NCI-H2227 (cell line): Measurements from ENCODE around the gene BLNK.

Experiments used
- DNase-seq: peaks from one replicate; lab custom pipeline; 2025; ENCODE audit not compliant: unreplicated experiment; lab: John Stamatoyannopoulos, UW

Gene BLNK

DNA sequence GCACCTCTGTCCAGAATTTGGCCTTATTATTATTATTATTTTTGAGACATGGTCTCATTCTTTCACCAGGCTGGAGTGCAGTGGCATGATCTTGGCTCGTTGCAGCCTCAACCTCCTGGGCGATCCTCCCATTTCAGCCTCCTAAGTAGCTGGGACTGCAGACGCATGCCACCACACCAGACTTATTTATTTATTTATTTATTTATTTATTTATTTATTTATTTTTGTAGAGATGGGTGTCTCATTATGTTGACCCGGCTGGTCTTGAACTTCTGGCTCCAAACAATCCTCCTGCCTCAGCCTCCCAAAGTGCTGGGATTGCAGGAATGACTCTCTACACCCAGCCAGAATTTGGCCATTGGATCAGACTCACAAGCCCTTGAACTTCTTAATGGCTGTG, 6.4 kb downstream of the BLNK start:
- no peak for DNase-seq

DNA sequence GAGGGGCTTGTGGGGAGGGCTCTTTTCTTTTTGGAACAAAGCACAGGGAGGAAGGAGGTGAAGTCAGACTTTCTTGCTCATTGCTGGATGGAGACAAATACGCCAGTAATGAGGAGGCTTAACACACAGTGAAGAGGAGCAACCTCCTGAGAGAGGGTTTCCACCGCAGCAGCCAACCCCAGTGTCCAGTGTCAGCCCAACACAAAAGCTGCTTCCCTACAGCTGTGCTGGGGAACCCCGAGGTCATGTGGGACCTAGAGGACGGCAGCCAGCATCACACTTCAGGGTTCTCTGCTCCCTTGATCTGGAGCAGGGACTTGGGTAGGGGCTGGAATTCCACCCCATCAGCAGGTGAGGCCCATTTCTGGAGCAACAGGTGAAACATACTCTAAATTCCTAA, 7.7 kb downstream of the BLNK start:
- DNase-seq = no peak

DNA sequence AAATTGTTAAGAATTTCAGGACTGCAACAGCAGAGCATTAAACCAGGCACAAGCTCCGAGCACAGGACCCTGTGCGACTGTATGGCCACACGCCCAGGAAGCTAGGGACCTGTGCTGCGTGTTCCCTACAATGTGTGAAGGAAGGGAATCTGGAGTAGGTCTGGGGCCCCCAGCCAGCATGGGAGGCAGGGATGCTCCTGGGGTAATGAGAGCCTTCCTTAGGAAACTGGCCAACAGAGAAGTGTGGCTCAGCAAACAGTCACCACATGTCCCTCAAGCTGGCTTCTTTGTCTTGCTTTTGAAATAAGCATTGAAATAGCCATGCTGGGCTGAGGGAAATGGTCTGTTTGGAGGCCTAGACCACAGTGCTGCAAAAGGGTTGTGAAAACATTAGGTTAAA, 8.2 kb downstream of the BLNK start:
- DNase-seq = no peak

DNA sequence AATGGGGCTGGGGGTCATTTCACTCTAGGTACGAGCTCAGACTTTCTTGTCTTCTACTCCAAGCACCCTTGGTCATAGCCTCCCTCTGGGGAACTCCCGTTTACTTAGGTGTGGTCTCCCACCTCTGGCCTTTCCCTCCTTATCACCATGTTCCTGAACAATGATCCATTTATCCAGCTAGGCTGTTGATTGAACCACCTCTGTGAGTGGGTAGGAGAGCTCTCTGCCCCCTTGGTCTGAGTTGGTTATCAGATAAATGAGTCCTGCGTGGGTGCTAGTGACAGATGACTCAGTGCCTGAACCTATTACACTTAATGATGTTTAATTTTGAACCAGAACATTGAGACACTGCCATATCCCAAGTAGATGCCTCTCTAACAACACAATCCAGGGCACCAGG, 9.4 kb downstream of the BLNK start:
- DNase-seq = no peak

DNA sequence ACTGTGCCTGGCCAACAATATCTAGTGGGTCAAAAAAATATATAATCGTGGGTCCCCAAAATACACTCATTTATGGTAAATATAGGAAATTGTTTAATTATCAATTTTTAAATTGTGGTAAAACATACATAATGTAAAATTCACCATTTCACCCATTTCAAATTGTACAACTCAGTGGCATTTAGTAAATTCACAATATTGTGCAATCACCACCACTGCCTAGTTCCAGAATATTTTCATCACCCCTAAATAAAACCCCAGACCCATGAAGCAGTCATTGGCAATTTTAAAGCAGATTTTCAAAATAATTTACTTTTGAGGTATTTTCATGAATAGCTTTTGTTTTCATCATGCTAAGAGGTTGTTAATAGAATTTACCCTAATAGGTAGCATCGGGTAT, 10.2 kb downstream of the BLNK start:
- no peak for DNase-seq

DNA sequence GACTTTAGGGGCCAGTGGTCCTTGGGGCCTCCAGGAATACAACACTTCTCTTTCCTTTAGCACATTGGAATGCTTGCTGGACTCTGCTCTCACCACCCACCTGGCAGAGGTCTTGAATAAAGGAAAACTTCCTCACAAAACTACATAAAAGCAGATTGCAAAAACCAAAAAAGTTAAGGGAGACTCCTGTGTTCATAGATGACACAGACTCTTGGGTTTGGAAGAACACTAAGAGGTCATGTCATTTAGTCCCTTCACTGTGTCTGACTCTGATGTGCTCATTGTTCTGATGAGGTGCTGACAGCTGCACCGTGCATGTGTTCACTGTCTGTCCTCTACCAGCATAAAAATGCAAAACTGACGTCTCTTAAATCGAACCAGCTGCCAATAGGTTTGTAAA, 11.4 kb downstream of the BLNK start:
- no peak for DNase-seq

DNA sequence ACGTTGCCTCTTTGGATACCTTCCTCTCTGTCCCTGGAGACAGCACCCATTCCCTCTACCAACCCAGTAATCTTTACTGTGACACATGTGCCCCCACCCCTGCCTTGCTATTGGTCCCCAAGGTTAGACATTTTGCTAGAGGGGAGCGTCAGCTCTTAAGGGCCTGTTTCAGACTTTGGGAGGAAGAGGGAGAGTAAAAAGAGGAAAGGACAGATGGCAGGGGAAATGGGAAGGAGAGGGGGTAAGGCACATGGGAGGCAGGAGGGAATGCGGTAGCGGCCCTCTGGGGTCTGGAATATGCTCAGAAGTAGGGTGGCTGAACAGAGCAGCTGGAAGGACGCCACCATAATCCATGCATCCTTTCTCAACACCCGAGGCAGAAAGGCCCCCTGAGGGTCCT, 12.2 kb downstream of the BLNK start:
- DNase-seq = no peak

DNA sequence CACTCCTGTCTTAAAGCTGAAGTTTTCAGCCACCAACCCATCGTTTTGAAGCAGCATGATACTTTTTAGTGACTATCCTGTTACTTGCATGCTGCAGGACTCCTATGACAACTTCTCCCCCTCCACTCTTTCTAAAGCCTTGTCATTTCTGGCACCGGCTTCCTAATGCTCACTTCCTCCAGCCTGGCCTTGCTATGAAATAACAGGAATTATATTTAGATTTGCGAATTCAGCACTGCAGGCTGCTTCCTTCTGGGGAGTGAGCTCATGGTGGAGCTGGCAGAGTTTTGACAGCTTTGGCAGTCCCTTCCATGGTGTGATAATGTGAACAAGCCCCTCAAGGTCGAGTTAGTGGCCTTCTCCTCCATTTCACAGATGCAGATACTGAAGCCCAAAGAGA, 13.4 kb downstream of the BLNK start:
- DNase-seq = no peak

DNA sequence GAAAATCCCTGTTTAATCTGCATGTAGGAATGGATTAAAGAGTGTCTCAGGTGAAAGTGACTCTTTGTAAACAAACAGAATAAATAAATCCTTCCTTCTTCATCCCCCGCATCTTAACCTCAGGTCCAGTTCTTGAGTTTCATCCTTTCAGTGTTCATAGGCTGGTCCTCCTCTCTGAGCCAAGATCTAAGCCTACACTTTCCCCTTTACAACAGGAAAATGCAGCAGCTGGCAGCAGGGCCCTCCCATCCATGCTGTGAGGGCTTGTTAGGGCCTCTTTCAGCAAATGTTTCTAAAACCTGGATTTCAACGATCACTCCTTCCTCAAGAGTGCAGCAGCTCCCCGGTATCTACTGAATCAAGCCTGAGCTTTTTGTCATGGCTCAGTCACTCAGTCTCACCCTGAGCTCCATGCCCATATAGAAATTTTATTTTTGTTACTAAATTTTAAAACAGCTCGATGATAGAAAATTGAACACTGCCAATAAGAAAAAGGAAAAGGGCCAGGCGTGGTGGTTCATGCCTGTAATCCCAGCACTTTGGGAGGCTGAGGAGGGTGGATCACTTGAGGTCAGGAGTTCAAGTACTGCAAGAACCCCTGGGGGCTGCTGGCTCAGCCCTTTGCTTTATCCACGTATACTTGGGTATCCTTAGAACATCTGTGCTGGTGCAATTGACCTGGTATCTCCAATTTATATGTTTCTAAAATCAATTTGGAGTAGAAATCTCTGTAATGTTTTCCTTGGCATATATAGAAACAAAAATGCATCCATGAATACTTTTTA, 15.6 kb downstream of the BLNK start:
- DNase-seq = peak; percentile 56

DNA sequence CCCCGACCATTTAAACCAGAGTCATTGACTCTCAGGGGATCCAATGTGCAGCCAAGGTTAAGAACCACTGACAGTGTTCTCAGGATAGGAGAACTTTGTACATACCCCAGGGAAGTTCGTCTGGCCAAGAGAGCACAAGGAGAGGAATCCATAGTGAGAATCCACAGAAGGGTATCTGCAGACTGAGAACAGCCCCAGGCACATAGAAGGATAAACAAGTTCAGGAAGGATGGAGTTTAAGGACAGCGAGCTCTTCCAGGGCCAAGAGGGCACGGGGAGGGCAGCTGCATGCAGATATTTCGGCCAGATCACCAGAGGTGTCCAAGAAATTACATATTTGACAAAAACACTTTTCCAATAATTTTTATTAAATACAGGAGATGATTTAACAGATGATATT, 16.4 kb downstream of the BLNK start:
- DNase-seq = no peak

DNA sequence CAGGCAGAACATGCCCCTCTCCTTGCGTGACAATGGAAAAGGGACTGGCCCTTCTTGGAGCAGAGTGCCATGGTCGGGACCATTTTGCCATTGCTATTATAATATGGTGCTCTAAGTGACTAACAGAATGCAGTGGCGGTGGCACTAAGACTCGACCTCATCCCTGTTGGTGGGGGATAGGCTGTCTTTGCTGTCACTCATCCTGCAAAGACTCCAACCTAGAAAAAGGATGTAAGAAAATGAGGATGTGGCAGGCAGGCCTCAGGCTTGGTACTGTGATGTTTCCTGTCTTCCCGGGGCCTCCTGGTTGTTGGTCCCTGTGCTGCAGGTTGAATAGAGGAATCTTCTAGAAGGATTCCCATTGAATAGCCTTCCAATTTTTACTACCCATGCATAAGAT, 18.6 kb downstream of the BLNK start:
- DNase-seq = no peak

DNA sequence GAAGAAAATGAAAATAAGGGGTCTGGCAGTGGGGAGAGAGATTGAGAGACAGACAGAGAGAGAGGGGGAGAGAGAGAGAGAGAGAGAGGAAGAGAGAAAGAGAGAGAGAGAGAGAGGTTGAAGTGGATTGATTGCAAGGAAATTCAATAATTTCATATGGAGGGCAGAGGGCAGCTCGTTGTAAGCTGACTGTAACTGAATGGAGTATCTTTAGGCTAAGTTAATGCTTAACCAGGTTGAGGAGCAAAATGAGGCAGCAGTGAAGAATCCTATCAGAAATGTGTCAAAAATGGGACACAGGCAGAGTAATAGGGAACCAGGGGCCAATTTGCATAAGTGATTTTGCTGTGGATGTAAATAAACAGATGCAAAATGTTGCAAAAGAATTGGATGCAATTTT, 21.0 kb downstream of the BLNK start:
- DNase-seq = no peak

DNA sequence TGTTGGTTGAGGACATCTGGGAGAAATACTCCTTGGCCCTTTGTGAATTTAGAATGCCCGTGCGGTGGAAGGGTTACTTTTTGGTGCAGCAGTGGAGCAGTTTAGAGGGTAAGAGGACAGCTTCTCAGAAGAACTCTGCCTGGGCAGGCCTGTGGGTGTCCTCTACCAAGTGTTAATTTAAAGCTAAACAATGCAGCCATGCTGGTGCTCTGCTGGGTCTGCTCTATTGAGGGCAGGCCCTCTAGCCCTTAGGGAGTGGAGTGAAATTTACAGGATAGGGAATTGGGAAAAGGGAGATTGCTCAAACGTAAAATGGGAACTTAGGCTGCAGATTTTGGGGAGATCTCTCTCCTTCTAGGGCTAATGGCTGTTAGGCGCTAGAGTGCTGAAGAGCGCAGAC, 22.1 kb downstream of the BLNK start:
- DNase-seq = no peak

DNA sequence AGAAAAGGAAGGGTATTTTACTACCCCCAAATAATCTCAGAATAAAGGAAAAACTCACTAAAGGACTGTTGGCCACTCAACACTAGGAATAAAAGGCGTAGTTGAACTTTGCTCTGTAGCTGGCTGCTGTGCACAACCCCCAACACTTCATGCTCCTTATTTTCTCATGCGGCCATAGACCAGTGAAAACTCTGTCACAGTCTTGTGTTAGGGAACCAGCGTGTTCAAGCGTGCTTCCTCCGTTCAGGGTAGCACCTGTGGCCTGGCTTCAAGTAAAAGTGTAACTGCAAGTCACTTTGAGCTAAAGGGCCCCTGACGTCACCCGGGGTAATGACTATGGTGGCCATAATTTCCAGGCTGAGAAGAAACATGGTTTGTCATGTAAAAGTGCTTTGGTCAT, 27.0 kb downstream of the BLNK start:
- peak; percentile 7 for DNase-seq

DNA sequence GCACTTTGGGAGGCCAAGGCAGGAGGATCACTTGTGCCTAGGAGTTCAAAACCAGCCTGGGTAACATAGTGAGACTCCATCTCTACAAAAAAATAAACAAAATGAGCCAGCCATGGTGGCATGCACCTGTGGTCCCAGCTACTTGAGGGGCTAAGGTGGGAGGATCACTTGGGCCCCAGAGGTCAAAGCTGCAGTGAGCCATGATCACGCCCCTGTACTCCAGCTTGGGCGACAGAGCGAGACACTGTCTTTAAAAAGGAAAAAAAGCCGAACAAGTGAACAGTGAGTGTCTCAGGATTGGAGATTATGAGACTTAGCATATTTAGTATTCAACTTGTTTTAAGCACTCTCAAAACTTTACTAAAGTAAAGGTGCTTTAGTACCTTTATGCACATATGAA, 28.1 kb downstream of the BLNK start:
- no peak for DNase-seq

DNA sequence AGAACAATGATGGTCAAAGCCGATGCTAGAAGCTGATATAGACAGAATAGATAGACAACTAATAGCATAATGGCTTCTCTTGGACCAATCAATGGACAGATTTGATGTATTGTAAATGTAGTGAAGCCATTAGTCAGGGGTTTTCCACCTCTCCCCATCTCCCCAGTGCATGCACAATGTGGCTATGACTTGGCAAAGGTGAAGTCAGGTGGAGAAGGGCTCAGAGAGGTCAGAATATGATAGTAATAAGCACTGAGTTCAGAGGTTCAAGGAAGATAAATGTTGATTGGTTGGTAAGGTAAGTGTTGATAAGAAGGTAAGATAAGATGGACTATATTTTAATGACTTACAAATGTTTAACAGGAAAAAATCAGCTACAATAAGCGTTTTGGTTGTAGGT, 28.5 kb downstream of the BLNK start:
- DNase-seq = no peak

DNA sequence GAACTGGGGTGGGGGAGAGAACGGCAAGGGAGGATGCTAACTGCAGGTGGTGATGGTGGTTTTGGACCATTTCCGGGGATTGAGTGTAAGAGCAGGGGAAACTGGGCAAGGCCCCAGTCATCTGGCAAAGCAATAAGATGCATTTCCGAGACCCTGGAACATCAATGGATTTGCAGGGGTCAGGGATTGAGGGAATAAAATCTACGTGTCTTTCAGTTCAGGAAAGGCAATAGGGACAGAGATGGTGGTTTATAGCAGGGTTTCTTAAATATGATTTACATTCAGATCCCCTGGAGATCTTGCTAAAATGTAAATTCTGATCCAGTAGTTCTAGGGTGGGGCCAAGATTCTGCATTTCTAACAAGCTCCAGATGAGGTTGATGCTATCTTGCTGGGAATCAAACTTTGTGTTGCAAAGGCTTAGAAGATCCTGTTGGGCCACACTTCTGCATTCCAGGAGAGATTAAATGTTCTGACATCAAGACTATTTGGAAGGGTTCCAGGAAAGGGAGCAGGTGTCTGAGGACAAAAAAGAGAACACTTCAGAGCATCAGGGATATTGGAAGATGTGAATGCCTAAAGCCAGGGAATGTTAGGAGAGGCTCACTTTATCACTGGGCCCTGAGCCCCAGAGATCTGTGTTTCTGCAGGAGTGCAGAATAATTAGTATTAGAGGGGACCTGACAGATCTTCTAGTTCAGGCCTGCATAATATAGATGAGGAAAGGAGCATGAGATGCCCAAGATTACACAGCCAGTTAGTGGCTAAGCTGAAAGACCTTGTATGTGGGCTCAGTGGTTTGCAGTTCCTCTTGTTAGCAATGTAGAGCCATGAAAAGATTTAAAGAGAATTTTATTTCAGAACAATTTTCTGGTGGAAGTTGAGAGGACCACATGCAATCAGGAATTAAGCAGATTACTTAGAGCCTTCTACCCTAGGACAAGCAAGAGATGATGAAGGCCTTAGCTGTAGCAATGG, 32.4 kb downstream of the BLNK start:
- DNase-seq = no peak

DNA sequence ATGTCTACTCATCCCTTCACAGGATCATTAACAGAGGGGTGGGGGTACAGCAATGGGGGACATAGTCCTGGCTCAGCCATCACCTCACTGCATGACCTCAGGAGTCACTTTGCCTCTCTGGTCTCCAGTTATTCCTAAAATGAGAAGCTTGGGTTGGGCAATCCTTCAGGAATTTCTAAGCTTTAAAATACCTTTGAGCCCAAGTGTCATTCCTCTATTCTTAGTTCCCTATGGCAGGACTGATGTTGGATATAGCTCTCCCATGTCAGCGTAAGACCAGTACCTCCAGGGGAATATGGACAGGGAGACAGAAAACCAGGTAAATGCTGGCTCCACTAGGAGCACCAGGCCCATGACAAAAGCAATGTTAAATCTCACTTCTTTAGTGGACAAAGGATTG, 34.5 kb downstream of the BLNK start:
- DNase-seq = no peak

DNA sequence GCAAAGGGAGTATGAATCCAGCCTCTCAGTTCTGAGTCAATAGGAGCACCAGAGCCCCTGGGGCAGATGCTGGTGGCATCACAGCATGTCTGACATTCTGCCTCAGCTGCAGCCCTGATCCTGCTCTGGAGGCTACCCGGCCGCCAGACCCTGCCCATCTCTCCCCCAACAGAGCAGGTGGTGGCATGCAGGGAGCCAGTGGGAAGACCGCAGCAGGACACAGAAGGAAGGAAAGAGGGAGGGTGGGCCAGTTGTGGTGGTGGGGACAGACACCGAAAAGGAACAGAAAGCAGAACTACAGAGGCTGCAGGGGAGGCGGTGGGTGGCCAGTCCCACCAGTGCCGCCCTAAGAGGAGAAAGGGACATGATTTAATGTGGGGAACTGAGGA, 35.3 kb downstream of the BLNK start:
- DNase-seq = no peak

DNA sequence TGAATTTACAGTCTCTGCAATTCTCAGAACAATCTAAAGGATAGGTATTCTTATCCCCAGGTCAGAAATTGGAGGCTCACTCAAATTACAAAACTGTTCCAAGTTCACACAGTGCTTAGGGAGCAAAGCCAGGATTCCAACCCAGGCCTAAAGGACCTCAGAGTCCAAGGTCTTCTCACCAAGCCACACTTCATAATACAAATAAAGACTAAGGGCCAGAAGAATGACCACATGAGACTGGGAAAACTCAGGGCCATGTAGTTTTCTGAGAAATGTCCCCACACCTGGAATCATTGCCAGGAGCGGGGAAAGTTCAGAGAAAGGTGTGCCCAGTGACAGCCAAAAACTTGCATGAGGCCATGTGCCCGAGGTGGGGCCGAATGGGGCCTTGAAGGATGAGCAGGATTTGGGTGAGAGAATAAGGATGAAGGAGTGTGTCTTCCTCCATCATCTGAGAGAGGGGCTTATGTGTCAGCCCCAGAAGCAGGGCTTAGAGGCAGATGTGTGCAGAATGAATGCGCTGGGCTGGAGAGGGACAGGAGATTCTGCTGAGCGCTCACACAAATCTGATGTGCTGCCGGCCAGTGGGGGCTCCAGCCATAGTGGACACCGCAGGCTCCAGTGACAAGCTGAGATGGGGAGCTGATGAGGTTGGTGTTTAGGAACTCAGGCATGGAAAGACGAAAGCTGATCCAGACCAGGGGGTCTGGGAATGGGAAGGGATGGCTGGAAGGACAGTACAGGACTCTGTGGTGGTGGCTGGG, 35.9 kb downstream of the BLNK start:
- no peak for DNase-seq

DNA sequence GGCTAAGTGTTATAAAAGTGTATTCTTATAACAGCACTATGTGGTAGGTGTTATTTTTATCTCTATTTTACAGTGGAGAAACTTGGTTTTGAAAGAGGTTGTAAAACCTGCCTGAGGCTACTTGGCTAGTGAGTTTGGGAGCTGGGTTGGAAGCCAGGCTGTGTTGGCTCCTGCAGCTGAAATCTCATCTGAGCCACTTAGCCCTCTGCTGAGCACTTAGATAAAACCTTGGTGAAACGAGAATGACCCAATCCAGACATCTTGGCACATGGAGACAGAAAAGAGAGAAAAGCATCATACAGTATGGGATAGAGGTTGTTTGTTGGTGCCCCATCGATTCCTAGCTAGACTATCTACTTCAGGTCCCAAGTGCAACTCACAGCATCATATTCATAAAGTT, 37.4 kb downstream of the BLNK start:
- no peak for DNase-seq

DNA sequence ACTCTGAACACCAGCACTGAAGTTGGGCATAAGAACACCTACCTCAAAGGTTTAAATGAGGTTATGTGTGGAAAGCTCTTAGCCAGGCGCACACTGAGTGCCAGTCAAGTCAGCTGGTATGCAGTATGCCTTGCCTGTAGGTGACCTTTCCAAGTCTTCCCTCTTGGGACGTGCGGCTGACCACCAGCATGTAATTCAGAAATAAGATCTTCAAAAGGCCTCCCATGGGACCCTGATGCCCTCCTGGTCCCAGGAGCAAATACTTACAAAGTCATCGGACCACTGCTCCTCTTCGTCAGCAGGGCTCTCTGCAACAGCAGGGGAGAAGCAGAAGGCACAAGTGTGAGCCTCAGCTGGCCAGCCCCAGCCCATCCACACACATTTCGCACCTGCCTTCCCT, 40.8 kb downstream of the BLNK start:
- no peak for DNase-seq
